Fibroblast of villous mesenchyme (primary cell): ENCODE data around the gene MBNL1. TPM values are rescaled to one million over a fixed set of nuclear protein-coding genes. Genes with fewer than 3 reads are reported as not detected.

Experiments
- DNase-seq: peaks from one replicate; pipeline ENCODE4 v3.0.0-alpha.2; 2010; ENCODE audit warnings: low read depth
- H3K4me3 ChIP-seq: 2 replicates; pipeline ENCODE4 v1.5.1; 2011; ENCODE audit warnings: low read depth, mild to moderate bottlenecking, low read length
- total RNA-seq: library from RNA; depleted of rRNA; stranded (reverse); fragments of >200 nt; gene quantifications from 2 replicates; pipeline ENCODE4 v1.2.3, GENCODE V29; 2012
- TF ChIP-seq, protein P1 (sequence below): IDR thresholded peaks from 2 replicates; pipeline ENCODE4 v1.5.1; 2012; ENCODE audit warnings: low read depth, mild to moderate bottlenecking, low read length; ENCODE audit not compliant: insufficient read depth

Gene MBNL1
- total RNA-seq, 1 donor = 440 TPM

DNA sequence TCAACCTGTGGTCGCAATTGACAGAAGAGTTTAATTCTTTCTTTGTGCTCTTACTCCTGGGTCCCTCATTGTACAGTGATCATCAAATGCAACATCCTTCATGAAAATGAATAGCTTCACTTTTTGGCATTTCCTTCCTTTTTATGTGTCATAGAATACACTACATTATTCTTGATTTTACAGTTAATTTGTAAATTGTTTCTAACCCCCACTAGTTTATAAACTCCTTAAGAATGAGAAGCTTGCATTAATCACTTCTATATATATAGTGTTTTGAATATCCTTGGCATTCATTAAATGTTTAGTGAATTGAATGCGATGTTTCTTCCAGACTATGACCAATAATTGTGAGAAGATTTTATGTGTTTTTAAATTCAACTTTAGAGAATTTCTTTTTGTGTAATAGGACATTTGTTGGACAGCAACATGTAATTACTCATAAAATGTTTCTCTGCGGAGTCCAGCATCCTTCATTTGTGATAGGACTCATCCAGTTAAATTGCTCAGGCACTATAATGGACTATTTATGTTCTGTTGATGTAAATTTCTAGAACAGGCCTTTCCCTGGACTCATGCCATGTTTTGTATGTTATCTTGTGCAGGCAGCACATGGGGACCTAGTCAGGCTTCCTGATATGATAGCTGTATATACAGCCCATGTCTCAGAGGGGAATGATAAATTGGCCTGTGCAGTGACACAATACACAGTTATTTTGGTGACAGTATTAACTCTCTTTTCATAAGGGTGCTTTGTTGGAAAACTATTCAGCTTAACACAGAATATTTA is 51.3 kb downstream of the MBNL1 start:
- DNase-seq = peak; percentile 48
- TF ChIP-seq, protein P1, sequence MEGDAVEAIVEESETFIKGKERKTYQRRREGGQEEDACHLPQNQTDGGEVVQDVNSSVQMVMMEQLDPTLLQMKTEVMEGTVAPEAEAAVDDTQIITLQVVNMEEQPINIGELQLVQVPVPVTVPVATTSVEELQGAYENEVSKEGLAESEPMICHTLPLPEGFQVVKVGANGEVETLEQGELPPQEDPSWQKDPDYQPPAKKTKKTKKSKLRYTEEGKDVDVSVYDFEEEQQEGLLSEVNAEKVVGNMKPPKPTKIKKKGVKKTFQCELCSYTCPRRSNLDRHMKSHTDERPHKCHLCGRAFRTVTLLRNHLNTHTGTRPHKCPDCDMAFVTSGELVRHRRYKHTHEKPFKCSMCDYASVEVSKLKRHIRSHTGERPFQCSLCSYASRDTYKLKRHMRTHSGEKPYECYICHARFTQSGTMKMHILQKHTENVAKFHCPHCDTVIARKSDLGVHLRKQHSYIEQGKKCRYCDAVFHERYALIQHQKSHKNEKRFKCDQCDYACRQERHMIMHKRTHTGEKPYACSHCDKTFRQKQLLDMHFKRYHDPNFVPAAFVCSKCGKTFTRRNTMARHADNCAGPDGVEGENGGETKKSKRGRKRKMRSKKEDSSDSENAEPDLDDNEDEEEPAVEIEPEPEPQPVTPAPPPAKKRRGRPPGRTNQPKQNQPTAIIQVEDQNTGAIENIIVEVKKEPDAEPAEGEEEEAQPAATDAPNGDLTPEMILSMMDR = no peak
- H3K4me3 ChIP-seq = no peak overlapping the region

DNA sequence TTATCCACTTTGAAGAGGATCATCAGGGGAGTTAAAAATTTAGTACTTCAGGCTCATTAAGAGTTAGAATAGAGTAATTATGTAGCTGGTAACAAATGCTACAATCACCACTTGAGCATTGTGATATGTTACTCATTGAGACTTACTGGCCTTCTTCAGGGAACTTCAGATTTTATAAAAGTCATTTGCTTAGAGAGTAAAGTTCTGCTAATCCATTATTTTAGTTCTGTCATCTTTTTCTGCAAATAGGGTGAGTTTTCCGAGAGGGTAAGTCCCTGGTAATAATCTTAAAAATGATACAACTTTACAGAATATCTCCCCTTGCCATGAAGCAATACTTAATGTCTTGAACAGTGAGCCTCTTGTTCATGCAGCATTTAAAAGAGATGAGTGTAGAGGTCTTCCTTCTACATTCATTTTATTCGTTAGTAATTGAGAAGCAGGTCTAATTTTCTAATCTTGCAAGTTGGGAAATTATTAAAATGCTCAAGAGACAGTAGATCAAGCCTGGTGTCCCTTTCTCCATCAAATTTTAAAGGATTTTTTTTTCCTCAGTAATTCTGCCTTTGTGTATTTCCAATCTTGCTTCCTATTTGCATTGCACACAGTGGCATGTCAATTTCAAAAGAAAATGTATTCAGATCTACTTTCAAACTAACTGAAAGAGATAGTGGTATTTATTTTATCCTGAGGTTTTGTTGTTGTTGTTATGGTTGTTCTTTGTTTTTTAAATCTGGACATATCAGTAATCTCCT is 52.6 kb downstream of the MBNL1 start:
- H3K4me3 ChIP-seq = no peak overlapping the region
- TF ChIP-seq, protein P1 = no peak

DNA sequence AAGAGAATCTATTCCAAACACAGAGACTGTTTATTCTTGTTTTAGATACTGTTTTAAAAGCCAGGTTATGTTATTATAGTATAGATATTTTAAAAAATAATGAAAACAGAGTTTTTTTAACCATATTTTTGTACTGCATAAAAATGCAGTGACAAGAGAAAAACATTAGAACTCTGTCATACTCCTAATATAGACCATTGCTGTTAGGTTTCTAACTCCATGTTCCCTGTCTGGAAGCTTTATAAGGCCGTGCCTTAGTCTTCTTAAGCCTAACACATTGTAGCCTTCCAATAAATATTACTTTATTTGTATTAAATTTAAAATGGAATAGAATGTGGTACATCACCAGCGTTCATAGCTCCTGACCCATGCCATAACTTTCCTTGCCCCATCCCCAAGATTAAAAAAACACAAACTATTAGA is 53.2 kb downstream of the MBNL1 start:
- DNase-seq = no peak
- TF ChIP-seq, protein P1 = no peak
- H3K4me3 ChIP-seq = no peak overlapping the region

More for the DNA sequence above, 52.6 kb downstream of the MBNL1 start:
- DNase-seq = no peak

DNA sequence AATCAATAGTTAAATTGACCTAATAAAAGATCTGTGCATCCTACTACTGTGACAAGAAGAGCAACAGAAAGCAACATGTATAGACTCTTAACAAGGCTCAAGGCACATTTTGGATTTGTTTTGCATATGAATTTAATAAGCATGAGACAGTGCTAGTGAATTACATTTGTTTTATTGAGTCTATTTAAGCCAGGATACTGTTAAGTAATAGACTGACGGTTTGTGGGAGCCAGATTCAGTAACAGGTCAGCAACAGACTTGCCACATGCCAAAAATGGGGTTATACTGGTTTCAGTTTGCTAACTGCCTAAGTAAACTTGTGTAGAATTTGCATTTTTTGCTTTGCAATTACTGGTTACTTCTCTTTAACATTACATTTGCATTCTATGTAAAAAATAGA is 54.0 kb downstream of the MBNL1 start:
- TF ChIP-seq, protein P1 = no peak
- peak; percentile 62 for DNase-seq
- H3K4me3 ChIP-seq = no peak overlapping the region

DNA sequence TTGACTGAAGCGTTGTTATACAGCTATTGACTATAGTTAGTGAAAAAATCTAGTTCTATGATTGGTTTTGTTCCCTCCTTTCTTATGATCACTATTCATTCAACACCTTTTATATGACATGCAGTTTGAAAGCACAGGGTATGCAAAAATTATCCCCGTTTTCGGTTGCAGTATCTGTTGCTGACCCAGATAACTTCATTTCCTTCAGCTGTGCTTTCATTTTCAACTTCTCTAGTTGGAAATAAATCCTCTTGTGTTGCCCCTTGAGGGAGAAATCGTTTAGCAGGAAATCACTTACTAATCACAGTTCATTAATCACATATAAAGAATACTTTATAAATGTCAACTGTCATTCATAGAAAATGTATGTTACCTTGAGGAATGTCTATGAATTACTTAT is 55.1 kb downstream of the MBNL1 start:
- TF ChIP-seq, protein P1 = no peak
- H3K4me3 ChIP-seq = no peak overlapping the region
- DNase-seq = no peak

DNA sequence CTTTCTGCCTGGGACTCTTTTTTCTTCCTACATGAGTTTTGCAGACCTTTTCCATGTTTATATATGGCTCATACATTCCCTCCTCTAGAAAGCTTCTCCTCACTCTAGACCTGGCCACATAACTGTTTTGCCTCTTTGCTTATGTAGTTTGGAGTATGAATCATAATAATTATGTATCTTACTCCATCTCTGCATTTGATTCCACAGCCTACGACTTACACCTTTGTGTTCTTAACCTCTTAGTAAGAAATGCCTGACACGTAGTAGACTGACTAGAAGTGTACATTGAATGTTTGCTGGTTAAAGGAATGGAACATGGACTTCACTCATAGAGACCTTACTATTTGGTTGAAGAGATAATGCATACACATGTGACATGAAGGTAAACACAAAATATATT is 56.4 kb downstream of the MBNL1 start:
- TF ChIP-seq, protein P1 = no peak
- DNase-seq = no peak
- H3K4me3 ChIP-seq = no peak overlapping the region
